COLO829 (cell line): ENCODE results near the gene SYT6.

Source experiments
- DNase-seq: peaks from one replicate; pipeline ENCODE4 v3.0.0; 2012; ENCODE audit warnings: low spot score

Gene SYT6

DNA sequence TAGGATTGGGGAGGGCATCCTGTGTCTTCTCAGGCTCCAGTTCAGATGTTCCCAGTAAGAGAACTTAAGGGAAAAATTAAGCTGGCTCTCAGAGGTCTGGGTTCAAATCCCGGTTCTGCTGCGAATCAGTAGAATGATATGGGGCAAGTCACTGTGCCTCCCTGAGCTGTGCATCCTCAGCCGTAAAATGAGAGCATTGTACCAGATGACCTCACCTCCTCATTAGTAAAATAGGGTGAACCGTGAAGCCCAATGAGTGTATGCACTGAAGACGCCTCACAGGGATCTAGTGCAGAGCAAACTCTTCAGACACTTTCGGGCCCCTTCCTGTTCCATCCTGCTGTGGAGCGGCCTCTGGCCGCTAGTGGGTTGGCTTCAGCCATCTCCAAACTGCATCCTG lies 36.0 kb downstream of the SYT6 start:
- no peak for DNase-seq

DNA sequence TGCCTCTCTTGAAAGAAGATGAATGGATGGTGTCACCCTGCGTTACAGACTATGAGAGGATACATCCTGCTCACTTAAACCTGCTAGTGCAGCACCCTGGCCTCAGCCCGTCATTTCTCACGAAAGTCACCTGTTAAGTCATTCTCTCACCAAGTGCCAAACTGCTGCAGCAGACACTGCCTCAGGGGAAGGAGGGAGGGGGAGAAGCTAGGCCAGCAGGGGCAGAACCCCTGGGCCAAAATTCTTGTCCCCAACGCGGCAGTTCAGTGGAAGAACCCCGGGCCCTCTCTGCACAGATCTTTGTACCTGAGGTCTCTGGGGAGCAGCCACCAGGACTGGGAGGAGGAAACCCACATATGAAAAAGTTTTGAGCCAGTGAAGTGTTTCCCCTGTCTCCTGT lies 37.6 kb downstream of the SYT6 start:
- DNase-seq, result no peak

DNA sequence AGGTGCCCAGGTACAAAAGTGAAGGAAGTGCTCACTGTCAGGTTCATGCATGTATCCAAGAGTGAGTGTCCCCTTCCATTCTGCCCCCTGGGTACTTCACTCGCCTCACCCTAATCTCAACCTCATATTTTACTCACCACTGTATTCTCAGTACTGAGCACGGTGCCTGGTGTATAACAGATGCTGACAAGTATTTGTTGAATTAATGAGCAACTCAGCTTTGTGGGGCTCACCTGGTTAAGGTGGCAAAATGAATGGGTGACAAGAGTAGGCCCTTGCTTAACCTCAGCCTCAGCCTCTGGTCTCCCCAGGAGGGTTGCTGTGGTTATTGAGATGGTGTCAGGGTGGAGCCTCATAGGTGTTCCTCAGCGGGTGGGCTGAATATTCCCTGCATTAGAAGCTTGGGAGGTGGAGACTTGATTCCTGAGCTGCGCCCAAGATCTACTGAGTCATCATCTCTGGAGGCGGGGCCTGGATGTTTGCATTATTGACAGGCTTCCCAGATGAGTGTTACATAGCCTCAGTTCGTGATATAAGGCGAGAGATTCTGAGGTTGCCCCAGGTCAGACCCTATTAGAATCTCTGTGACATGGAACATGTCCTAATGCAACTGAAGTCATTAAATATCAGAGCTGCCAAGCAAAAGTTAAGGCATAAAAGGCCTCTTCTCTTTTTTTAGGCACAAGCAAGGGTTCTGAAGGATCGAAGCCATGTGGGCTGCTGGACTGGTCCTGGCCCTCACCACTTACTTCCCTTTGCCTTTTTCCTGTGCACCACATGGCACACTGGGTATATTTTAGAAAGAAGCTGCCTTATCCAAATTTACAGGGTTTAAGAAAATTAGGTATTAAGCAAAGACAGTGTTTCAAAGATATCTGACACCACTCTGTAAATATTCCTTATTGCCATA lies 39.2 kb downstream of the SYT6 start:
- DNase-seq, result no peak

DNA sequence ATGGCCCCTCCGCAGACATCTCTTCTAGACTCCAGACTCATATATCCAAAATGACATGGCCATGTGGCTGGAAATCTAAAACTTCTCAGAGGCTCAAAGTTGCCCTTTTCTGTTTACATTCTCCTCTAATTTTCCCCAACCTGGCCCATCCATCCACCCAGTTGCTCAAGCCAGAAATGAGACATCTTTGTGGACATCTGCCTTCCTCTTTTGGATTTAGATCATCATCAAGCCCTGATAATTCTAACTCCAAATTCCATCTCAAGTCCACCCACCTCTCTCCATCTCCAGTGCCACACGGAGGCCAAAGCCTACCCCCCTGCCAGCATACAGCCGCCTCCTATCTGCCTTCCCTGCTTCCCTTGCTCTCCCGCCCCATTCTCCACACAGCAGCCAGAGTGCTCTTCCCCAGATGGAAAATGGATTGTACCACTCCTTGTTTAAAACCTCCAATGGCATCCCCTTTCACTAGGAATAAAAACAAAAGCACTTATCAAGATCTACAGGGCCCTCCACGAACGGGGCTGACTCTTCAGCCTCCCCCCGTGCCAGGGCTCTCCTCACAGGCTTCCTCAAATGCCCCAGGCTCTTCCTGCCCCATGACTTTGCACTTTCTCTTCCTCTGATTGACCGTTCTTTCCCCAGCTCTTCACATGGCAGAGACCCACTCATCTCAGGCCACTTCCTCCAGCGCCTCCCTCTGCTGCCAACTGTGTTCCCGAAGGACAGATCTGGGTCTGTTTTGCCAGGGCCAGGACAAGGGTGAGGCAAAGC lies 40.1 kb downstream of the SYT6 start:
- DNase-seq, result no peak

DNA sequence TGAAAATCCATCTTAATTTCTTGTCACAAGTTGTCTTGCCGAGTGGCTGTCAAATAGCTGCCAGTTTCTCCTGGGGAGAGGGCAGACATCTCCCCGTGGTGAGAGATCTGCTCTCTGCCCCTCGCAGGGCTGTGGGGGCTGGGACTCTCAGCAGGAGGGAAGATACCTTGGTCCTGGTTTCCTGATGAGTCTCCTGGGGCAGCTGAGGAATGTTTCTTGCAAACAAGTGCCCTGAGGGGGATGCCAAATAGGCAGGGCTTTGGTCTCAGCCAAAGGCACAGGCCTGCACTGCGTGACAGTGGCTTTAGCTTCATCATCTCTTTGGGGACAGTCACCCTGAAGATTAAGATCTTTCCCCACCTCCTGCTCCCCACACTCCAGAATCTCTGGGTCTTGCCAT lies 40.9 kb downstream of the SYT6 start:
- DNase-seq, result no peak

DNA sequence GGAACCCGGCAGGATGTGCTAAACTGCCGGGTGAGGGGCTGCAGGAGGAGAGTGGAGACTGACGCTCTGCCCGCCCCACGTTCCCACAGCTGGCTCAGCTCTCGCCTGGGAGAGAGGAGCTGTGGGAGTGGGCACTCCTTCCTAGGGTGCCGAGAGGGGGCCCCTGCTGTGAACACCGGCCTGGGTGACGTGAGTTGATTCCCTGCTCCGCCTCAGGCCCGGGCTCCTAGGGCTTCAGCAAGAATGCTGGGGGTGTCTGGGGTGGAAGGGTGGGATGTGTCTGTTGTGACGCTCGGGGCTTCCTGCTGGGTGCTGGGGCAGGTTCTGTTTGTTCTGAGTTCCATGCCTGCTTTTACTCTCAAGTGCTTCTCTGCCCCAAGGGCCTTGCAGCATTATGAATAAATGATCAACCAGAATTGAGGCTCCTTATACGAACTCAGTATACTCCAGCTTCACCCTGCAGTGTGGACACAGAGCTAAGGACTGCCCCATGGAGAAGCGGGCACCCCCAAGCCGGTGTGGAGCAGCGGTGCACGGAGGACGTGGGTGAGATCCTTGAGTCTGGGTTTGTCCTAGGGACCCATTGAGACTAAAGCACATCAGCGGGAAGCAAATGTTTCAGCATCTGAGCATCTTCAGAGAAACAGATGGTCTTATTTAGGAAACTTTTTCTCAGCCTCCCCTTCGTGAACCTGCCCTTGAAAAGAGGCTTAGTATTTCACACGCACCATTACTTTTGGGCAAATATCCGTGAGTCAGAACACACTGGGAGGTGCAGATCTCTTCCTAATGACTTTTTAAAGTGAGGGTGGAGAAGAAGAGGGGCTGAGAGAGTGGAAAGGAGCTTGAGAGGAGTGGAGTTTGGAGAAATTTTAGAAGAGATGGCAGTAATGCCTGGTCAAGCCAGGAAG lies 41.7 kb downstream of the SYT6 start:
- no peak for DNase-seq

DNA sequence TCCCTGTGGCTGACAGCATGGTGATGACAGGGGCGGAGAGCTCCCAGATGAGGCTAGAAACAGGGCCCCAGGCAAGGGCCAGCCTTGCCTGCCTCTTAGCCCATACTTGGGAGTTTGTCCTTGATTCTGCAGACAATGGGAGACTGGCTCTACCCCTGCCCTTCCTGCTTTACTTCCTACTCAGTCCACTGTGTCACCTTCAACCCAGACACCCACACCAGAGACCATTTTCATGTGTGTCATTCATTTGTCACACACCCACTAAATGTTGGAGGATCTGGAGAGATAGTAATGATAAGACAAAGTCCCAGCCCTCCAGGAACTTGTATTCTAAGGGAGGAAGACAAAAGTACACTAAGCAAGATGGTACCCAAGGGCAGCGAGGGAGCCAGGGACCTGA lies 43.7 kb downstream of the SYT6 start:
- DNase-seq, result no peak

DNA sequence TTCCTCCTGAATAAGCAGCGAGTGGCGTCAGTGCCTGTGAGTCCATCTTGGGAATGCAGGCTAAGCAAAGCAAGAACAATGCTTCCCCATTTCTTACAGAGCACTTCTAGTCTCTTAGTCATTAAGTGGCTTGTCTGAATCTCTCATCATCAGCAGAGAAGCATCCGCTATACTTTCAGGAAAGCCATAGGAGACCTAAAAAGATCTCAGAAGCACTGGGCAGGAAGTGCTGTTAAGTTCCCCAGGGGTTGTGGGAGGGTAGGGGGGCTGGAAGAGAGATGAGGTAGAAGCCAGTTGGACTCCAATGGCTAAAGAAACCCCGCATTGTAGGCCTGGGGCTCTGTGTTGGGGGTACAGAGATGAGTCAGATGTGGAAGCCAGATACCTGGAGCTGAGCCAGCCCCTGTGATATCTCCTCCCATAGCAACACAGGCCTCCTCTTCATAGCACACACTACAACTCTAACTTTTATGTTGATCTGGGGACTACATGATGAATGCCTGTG lies 44.9 kb downstream of the SYT6 start:
- DNase-seq, result peak; percentile 50

DNA sequence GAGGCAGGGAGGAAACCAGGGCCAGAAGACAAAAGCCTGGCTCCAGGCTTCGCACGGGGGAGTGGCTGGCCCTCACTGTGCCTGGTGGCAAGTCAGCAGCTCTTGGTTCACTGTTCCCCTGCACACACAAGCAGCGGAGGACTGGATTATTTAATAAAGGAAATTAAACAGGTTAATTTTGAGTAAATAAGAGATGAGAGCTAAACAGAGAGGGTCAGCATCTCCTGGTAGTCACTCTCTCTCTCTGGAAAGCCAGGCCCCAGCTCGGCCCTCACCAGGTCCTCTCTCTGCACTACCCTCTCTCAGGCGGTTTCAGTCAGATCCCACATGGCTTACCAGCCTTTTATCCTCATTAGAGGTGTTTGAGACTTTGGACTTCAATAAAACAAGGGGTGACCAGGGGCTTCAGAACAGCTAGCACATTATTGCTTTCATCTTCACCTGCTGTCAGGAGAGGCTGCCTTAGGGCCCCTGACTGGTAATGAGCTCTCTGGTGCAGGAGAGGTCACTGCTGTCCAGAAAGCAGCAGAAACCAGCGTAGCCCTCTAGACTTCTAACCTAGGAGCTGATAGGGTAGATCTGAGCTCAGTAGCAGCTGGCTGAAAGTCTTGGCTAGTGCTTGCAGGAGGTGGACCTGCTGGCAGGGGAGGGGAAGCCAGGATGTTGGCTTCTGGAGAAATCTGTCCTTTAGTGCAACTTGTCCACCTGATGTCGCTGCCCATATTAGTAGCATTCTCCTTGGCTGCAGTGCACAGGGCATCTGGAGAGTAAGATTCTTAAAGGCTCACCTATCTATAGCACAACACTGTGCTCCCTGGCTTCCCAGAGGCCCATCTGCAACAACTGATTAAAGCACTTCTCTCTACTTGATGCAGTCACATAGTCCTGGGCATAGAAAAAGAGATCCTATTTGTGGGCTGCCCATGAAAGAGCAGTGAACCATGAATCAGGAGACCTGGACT lies 45.9 kb downstream of the SYT6 start:
- DNase-seq, result no peak

DNA sequence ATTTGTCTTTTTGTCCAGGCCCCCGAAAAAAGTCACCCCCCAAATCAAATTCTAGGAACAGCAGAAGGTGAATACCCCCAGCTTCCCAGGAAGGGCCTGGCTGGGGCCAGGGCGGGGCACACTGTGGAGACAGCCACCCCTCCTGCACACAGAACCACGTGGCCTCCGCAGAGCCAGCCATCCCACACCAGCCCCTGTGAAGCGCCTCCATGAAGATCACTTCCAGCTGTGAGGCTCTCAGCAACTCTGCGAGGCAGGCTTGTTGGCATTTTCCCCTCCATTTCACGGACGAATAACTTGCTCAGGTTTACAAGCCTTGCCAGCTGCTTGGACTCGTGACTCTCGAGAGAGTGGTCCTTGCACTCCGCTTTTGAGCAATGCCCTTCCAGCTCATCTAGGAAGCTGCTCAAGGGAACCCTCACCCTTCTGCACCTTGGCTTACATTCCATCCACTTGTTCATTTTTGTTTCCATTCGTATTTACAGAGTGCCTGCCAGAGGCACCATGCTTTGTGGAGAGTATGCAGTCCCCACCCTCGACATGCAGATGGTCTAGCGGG lies 48.2 kb downstream of the SYT6 start:
- no peak for DNase-seq

DNA sequence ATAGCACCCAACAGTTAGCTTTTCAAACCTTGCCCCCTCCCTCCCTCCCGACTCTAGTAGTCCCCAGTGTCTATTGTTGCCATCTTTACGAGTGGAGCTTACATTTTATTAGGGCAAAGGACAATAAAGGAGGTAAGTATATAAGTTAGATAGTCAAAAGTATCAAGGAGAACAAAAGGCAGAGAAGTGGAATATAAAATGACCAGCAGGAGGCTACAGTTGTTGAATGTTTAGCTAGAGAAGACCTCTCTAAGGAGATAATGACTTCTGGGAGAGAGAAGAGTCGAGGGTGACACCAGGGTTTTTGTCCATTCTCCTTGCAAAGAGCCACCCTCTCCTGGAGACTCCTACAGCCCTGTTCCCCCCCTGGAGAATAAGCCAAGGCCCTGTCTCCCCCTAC lies 48.7 kb downstream of the SYT6 start:
- no peak for DNase-seq

DNA sequence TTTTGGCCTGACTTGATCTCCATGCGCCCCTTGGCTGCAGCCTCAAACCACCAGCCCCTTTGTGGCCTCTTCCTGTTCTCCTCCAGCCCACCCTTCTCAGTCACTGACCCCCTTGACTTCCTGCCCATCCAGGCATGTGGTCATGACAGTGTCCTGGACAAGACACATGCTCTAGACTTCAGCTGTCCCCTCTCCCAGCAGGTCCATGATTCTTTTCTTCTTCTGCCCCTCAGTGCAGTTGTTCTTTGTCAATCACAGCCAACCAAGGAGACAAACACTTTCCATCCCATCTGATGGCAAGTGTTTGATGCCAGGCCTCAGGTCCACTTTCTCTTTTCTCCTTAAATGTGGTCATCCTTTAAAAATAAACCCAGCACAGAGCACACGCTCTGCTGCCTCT lies 49.7 kb downstream of the SYT6 start:
- DNase-seq, result no peak

DNA sequence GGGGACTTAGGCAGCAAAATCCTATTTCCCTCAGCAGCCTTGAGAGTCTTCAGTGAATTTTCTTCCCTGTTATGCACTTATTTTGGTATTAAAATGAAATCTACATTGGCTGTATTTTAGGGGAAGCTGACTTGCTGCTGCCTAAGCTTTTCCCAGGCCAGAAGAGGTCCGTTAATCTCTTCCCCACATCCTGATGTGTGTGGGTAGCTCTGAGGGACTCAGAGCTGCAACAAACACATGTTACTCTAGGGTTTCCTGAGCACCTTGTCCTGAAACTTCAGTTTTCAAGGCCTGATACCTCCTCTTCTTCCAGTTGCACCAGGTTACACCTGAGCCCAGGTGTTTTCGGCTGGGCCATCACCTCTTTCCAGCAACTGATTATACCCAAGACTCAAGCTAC lies 51.5 kb downstream of the SYT6 start:
- DNase-seq, result no peak

DNA sequence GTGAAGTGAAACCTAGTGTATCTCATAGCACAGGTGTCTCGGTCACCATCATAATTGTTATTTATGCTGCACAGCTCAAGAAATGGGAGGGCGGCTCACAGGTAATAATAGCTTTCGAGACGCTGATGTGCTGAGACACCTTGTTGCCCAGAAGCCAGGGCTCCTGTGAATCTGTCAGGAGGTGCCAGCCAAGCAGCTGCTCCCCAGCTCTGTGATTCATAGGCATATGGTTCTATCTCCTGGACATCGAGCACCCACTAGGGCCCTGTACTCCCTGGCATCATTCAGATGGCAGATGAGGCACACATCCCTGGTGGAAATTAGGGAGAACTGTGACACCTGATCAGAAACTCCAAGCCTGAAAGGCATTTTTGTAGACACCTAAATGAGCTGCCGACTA lies 53.5 kb downstream of the SYT6 start:
- no peak for DNase-seq

DNA sequence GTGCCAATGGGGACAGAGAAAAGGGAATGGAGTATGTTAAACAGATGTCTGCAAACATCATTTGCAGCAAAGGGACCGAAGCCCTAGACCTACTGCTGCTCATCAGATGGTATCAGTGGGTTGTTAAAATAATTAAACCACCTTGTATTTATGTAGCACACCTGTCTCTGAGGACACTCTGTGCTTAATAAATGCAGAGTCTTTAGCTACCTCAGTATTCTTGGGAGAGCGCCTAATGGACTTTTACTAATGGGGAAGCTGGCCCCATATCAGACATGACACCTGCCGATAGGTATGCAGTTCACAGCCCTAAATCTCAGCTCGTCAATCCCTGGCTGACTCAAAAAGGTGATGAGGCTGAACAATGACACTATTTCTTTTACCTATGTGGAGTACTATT lies 54.4 kb downstream of the SYT6 start:
- DNase-seq, result no peak

DNA sequence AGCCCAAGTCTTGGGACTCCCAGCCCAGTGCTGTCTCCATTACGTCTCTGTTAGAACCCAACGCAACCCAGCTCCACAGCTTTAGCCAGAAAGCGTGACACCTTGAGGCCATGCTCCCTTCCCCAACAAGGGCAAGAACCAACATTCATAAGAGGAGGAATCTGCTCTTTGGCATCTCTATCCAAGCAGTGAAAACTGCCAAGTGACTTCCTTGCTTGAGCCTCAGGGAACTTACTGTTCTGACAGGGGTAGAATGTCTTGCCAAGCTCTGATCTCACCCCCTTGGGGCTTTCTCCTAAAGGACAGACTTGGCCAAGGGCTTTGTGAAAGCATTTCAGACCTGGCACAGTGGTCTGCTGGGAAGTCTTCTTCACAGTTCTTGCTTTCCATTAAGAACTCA lies 56.6 kb downstream of the SYT6 start:
- no peak for DNase-seq

DNA sequence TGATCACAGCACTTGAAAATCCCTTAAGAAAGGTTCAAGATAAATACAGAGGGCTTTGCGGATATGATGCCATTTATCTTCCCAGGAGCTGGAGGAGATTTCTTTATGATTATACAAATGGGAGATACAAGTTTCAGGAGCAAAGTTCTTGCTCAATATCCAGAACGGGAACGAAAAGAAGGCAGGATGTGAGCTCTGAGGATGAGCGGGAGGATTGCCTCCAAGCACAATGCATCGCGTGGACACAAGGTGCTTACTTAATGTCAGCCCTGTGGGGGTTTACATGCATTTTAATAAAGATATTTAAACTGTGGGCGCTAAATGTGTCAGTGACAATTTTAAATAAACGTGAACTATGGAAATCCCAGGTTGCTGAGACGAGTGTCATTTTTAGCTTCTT lies 59.0 kb downstream of the SYT6 start:
- DNase-seq, result no peak

DNA sequence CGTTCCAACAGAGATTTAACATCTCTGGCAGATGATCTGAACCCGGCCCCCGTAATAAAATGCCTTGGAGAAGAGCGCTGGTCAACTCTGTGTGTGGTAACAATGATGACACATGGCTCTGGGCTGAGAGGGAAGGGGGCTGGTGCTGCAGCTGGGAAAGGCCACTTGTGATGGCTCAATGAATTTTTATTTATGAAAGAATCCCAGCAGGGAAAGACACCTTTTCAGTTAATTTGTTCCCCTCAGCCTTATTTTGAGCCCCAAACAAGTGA lies 59.4 kb downstream of the SYT6 start:
- no peak for DNase-seq

DNA sequence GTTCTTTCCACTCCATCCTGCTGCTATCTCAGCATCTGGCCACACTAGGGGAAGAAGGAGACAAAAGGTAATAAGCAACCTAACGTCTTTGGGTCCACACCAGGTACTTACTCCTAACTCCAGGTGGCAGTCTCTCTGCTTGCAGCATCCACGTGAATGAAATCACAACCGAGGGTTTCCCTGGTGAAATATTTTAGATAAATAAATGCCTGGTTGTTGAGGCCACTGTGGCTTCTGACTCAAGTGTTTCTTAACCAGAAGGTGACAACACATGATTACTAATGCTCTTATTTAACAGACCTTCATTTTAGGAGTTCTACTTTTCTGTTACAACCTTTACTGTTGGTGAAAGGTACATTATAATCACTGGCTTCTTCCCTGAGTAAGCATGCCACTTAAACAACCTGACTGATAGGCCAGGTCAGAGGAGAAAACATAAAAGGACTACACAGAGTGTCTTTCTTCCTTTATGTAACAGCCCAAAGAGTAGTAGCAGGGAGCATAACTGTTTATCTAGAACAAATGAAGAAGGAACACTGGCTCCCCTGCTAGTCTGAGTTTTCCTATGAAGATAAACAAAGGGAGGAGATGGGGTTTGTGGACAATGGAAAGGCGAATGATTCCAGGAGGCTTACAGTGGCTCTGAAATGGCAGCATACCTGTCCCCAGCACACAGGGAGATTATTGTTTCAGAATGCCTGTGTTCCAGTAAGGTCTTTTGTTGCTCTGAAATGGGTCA lies 59.9 kb downstream of the SYT6 start:
- no peak for DNase-seq
